Forelimb muscle (tissue), 1 donor: ENCODE measurements around the gene ITPR2. TPM values are rescaled to one million over a fixed set of nuclear protein-coding genes. Genes with fewer than 3 reads are reported as not detected.
"Not testable (repeated sequence)": the region's sequence is repeated elsewhere in the genome, so short reads cannot be mapped to it uniquely, and the experiment has no call there.

ENCODE experiments used
- DNase-seq: peaks from one replicate; pipeline ENCODE4 v3.0.0-alpha.2; 2013; ENCODE audit warnings: low read depth
- polyA plus RNA-seq: library from polyadenylated mRNA; unstranded; fragments of 120-200 nt; gene quantifications from one replicate; pipeline ENCODE4 v1.2.1, GENCODE V29; 2013; ENCODE audit not compliant: insufficient read length

Gene ITPR2
- polyA plus RNA-seq, 1 donor, result 2.7 TPM

DNA sequence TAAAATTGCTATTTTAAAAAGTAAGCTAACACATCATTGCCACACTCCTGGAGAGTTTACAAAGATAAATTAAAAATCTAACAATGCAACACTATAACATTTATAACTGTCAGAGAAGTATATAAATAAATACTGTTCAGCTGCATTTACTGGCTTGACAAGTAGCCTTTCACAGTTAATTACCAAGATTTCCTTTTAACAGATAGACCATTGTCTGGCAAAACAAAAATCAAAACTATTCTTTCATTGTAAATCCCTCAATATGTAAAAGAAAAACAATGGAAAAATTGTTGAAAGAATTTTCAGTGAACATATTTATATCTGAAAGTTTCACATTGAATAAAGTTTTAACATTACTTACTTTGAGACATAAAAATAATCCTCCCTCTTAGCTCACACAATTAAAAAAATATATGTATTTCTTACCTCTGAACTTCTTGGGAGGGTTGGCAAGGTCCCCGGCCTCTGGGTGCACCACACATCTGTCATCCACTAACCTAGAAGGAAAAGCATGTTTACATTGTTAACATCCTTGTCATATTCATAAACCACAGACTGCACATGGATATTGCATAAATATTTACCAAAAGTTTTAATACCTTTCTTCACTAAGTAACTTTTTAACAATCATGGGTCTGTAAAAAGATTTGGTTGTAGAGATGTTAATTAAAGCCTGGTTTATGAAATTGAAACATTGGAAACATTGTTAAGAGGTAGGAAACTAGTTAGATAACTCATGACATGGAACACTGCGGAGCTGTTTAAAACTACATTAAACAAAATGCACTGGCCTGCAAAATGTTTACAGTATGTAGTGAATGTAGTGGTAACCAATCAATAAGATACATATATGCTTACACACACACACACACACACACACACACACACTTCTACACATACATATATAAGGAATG lies 43.0 kb downstream of the ITPR2 start:
- no peak for DNase-seq

DNA sequence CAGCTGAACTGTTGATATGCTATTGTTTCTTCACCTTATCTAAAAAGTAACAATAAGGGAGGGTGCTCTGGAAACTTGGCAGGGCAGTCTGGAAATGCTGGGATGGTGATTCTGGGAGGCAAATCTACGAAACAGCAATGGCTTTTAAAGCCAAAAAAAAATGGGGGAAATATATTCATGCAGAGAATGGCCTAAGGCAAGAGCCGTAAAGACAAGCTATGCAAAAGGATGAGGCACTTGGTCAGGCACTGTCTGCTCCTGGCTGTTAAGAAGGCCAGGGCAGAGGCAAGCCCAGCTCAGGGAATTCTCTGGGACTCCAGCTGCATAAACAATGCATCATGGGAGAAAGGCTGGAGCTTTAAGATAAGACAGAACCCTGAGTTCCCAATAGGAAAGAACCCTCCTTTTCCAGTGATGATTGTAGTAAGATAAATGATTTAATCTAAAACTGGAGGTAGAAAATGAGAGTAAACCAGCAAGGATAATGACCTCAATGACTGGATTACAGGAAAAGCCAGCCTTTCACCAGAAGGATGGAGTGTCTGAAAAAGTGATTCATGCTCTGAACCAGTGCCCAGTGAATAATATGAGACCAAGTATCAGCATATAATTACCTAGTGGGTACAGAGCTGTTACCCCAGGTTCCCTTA lies 46.0 kb downstream of the ITPR2 start:
- DNase-seq, result no peak

DNA sequence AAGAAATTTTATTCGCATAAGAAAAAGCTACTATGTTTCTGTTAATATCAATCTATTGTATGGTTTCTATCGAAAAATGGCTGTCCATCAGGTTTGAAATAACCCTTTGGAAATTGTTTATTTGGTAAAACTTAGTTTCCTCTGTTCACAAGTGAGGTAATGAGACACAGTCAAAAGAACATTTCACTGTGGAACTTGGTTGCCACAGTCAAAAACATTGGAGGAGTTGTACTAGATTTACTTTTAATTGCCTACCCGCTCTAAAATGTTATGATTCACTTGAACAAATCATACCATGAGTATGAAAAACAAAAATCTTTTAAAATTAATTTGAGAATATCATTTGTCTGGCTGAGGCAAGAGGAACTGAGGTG lies 46.5 kb downstream of the ITPR2 start:
- DNase-seq, result no peak

- not testable (repeated sequence) for DNase-seq
Observed at GRCh38 chr12:26783816-26784379, 49.1 kb downstream of the ITPR2 start.

DNA sequence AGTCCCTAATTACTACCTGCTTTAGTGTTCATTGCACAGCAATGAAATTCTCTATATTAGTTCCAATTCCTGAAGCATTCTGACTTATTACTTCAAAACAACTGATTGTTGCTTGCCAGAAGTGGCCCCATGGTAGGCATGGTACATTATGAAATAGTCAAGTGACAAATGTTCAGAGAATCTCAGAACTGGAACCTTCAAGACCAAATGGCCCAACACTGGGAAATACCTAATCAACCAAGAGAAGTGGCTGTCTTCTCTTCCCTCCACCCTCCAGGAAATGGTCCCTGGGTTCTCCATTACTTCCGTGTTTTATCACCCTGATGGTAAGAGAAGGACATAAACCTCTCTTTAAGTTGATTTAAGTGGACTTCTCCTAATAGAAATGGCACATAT lies 49.9 kb downstream of the ITPR2 start:
- no peak for DNase-seq

- DNase-seq, result no peak
Observed at GRCh38 chr12:26782372-26783130, 50.4 kb downstream of the ITPR2 start.

DNA sequence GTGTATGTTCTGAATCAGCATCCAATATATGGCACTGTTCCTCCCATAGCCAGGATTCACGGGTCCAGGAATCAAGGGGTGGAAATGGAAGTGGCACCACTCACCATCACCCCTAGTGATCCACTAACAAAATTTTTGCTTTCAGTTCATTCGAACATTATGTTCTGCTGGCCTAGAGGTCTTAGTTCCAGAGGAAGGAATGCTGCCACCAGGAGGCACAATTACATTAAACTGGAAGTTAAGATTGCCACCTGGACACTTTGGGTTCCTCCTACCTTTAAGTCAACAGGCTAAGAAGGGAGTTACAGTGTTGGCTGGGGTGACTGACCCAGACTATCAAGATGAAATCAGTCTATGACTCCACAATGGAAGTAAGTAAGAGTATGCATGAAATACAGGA lies 52.3 kb downstream of the ITPR2 start:
- not testable (repeated sequence) for DNase-seq

GRCh38 chr12:26778173-26778775 lies 54.7 kb downstream of the ITPR2 start:
- not testable (repeated sequence) for DNase-seq

GRCh38 chr12:26777236-26777635 lies 55.8 kb downstream of the ITPR2 start:
- no peak for DNase-seq

DNA sequence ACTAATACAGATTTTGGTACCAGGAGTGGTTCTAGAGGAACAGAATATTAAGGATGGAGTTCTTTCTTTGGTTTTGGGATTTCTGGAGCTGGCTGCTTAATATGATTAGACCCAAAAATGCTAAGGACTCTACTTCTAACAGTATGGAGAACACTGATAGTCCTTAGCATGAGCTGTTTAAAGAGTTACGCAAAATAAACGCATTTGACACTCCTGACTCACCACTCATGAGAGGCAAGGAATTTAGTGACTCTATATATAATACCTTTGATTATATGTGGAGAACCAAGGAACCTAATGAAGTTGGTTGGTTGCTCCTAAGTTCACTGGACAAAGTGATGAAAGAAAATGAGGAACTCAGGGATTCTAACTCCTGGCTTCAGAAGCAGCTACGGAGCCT lies 57.0 kb downstream of the ITPR2 start:
- DNase-seq, result not testable (repeated sequence)

GRCh38 chr12:26773313-26774104 lies 59.5 kb downstream of the ITPR2 start:
- DNase-seq, result no peak

DNA sequence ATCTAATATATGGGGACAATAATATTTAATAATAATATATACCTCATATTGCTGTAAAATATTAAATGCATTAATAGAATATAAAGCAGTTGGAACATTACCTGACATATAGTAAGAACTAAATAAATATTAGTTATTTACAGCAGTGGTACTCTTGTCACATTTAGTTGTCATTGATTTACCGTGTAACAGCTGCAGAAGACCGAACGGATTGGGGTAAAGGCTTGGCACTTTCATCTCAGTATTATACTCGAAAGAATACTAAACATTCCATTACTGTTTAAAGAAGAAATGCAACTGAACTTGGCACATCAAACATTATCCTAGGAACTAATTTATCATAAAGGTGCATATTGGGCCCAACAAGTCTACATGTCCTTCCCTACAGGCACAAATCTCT lies 61.1 kb downstream of the ITPR2 start:
- no peak for DNase-seq

DNA sequence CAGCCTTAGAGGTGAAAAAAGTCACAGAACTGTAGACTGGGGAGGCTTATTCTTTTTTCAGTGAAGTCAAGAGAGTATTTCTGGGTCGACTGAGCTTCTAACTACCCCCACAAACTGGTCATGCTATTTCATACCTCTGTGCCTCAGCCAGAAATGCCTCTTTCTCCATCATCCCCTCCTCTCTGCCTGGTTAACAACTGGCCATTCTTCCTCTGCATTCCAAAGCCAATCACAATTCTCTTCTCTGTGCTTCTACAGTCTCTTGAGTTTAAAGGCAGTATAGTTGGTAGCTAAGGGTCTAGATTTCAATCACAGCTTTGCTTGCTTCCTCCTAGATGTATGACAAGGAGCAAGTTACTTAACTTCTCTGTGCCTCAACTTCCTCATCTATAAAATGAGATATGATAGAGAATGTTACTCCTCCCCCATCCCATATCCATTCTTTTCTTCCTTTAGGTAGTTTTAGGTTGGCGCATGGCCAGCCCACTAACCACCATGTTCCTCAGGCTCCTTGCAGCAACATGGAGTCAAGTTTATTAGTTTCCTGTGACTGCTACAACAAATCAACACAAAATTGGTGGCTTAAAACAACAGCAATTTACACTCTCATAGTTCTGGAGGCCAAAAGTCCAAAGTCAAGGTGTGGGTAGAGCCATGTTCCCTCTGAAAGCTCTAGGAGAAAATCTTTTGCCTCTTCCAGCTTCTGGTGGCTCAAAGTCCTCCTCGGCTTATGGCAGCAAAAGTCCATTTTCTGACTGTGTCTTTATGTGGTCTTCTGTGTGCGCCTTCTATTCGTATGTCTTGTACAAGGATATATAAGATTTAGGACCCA lies 62.5 kb downstream of the ITPR2 start:
- no peak for DNase-seq

DNA sequence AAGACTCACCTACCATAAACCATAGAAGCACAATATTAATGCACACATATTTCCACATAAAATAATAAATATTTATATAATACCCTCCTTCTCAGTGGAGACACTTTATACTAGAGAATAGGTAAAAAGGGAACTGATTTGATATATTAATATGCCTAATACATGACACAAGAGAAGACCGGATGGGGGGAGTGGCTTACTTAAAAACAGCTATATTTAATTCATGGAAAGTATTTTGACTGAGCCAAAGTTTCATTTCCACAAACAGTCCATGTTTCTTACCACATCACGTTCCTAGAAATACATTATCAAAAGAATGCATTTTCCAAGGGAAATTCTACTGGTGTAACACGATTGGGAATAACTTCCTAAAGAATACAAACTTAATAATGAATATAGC lies 63.4 kb downstream of the ITPR2 start:
- no peak for DNase-seq

DNA sequence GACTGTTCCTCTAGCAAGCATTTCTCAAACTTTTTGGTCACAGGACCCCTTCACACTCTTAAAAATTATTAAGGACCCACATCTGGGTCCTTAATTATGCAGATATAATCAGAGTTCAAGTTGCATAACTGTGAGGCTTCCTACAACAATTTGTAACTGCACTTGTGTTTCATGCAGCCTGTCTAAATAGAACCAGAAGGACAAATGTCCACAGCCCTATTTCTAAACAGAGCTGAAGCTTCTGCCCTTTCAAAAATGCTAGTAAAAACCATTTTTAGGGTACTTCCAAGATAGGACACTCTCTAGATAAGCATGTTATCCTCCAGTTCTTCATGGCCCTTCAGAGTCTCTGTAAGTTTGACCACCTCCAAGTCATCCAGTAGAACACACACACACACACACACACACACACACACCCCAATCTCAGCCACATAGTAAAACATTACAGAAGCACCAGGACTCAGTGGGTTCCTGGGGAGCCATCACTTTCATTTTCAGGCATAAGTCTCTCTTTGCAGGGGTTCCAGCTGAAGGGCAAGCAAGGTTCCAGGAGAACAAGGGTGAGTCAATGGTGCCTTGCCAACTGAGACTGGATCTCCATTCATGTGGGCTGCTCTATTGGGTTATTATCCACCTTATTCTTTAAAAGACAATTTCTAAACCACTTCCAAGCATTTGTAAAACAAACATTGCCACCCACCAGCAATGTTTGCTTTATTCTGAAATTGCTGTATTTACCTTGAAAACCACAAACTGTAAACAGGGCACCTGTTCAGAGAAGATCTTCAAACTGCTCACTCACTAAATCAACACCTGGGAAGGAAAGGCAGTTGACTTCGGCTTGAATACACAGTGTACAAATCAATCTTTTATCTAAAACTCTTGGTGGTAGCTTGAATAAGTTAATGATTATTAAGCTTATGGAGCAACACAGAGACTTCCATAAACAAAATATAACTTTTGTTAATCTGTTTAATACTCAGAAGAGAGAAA lies 64.1 kb downstream of the ITPR2 start:
- DNase-seq, result no peak

GRCh38 chr12:26767865-26768264 lies 65.1 kb downstream of the ITPR2 start:
- no peak for DNase-seq

GRCh38 chr12:26767116-26767515 lies 65.9 kb downstream of the ITPR2 start:
- no peak for DNase-seq

- DNase-seq, result no peak
Observed at GRCh38 chr12:26762186-26762585, 70.8 kb downstream of the ITPR2 start.

DNA sequence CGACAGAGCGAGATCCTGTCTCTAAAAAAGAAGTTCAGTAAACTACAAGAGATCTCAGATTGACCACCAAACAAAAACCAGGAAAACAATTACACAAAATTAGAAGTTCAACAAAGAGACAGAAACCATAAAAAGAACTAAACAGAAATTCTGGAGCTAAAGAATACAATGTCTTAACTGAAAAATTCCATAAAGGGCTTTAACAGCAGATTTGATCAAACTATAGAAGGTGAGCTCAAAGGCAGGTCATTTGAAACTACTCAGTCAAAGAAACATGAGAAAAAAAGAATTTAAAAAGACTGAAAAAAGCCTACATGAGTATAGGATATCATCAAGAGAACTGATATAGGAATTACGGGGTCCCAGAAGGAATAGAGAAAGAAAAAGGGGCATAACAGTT lies 71.2 kb downstream of the ITPR2 start:
- DNase-seq, result no peak
